GM12878 (cell line): ENCODE data around the gene TMEM170B. TPM values are rescaled to one million over a fixed set of nuclear protein-coding genes. Genes with fewer than 3 reads are reported as not detected.

ENCODE experiments used
- ATAC-seq: fragments of 200-7000 bp; cut with Tn5 transposase; 3 replicates; pipeline ENCODE4 v1.9.1; 2020; ENCODE audit warnings: mild to moderate bottlenecking, moderate library complexity
- BruUV-seq: library from RNA; stranded (reverse); fragments of 400-500 nt; replicated peaks from 2 replicates; lab custom pipeline; 2021; lab: Mats Ljungman, UMichigan
- CTCF ChIA-PET: fragments of 300-600 bp; sonication (Branson Sonifier 250); formaldehyde crosslinking; extraction: SDS; loops from one replicate; lab custom pipeline; 2021; ENCODE audit warnings: inconsistent platforms; lab: Yijun Ruan, JAX
- POLR2A ChIA-PET: fragments of 350-600 bp; formaldehyde crosslinking; extraction: SDS; loops from one replicate; lab custom pipeline; 2021; ENCODE audit warnings: inconsistent platforms; lab: Charles Lee
- RAD21 ChIA-PET: fragments of 300-600 bp; sonication (Branson Sonifier 250); formaldehyde crosslinking; loops from one replicate; lab custom pipeline; 2023; ENCODE audit warnings: antibody characterized with exemption; ENCODE audit not compliant: unreplicated experiment; lab: Charles Lee
- SMC1A ChIA-PET: fragments of 300-600 bp; sonication (Branson Sonifier 250); formaldehyde crosslinking; loops from one replicate; lab custom pipeline; 2023; ENCODE audit not compliant: unreplicated experiment, uncharacterized antibody; lab: Charles Lee
- DNase-seq: peaks from one replicate; pipeline ENCODE4 v3.0.0-alpha.2; 2011; ENCODE audit warnings: low read depth, low spot score
- FAIRE-seq: peaks from 3 replicates; lab custom pipeline; 2011; peaks lifted over from hg19 to GRCh38; lab: Jason Lieb, UNC
- H2AFZ ChIP-seq: 2 replicates; pipeline ENCODE4 v1.6.0; 2011; ENCODE audit warnings: low read depth, low read length, control low read depth; ENCODE audit not compliant: control insufficient read depth
- H3K27ac ChIP-seq: 2 replicates; pipeline ENCODE4 v1.5.1; 2011; ENCODE audit warnings: control low read depth; ENCODE audit not compliant: control insufficient read depth, insufficient read depth
- H3K27me3 ChIP-seq, 2 experiments: replicated peaks in 1 of 2; 2 replicates each; pipeline versions ENCODE4 v1.6.0 to v1.6.1; 2011; ENCODE audit warnings: low read length in 1 of 2; ENCODE audit not compliant: control insufficient read depth in 2 of 2, insufficient read depth in 2 of 2
- H3K36me3 ChIP-seq, 2 experiments: 2 replicates each; pipeline ENCODE4 v1.5.1; 2011; ENCODE audit warnings: low read length in 1 of 2; ENCODE audit not compliant: control insufficient read depth in 2 of 2, insufficient read depth in 2 of 2
- H3K4me1 ChIP-seq: 2 replicates; pipeline ENCODE4 v1.6.1; 2011; ENCODE audit warnings: mild to moderate bottlenecking, low read length, moderate library complexity, mixed read lengths; ENCODE audit not compliant: control insufficient read depth, insufficient read depth
- H3K4me2 ChIP-seq: 2 replicates; pipeline ENCODE4 v1.6.0; 2011; ENCODE audit warnings: control low read depth; ENCODE audit not compliant: control insufficient read depth, insufficient read depth
- H3K4me3 ChIP-seq: fragments of 200-600 bp; sonication (generic); 2 replicates; pipeline ENCODE4 v1.5.1; 2016
- H3K79me2 ChIP-seq: 2 replicates; pipeline ENCODE4 v1.6.0; 2011; ENCODE audit warnings: low read length; ENCODE audit not compliant: control insufficient read depth, insufficient read depth
- H3K9ac ChIP-seq: 2 replicates; pipeline ENCODE4 v1.8.0; 2011; ENCODE audit warnings: low read length, control low read depth, mixed read lengths; ENCODE audit not compliant: control insufficient read depth, insufficient read depth
- H3K9me3 ChIP-seq: replicated peaks from 3 replicates; pipeline ENCODE4 v1.5.1; 2011; ENCODE audit warnings: mild to moderate bottlenecking, low read length; ENCODE audit not compliant: control insufficient read depth, insufficient read depth
- H4K20me1 ChIP-seq: 2 replicates; pipeline ENCODE4 v1.6.0; 2011; ENCODE audit not compliant: control insufficient read depth, insufficient read depth
- ASH2L ChIP-seq: fragments of 300-600, 200-600 bp; sonication (generic); IDR thresholded peaks from 2 replicates; pipeline ENCODE4 v1.6.1; 2017; ENCODE audit warnings: low read depth, mild to moderate bottlenecking, borderline replicate concordance
- CBX5 ChIP-seq: sonication (generic); IDR thresholded peaks from 2 replicates; pipeline ENCODE4 v1.6.1; 2016; ENCODE audit warnings: low read depth, moderate library complexity, mild to moderate bottlenecking, inconsistent platforms
- CEBPB ChIP-seq, 2 experiments: fragments of 150-350 bp in 1 of 2; IDR thresholded peaks; 2 replicates each; pipeline ENCODE4 v1.6.1; 2012 to 2014; ENCODE audit warnings: low read depth in 2 of 2, low read length in 2 of 2, borderline replicate concordance in 1 of 2, inconsistent platforms in 1 of 2
- IRF5 ChIP-seq: fragments of 450-650 bp; IDR thresholded peaks from 2 replicates; pipeline ENCODE4 v1.6.1; 2017; ENCODE audit warnings: borderline replicate concordance
- LARP7 ChIP-seq: fragments of 450-650 bp; IDR thresholded peaks from 2 replicates; pipeline ENCODE4 v1.6.1; 2017; ENCODE audit warnings: mild to moderate bottlenecking
- MEF2B ChIP-seq: fragments of 450-650 bp; IDR thresholded peaks from 2 replicates; pipeline ENCODE4 v1.6.1; 2018; ENCODE audit warnings: mild to moderate bottlenecking, moderate library complexity; ENCODE audit not compliant: partially characterized antibody, poor library complexity, severe bottlenecking
- MTA2 ChIP-seq: fragments of 450-650 bp; IDR thresholded peaks from 2 replicates; pipeline ENCODE4 v1.6.1; 2016; ENCODE audit warnings: low read depth, mild to moderate bottlenecking, moderate library complexity
- MTA3 ChIP-seq: IDR thresholded peaks from 2 replicates; pipeline ENCODE4 v1.6.1; 2012; ENCODE audit warnings: low read length, inconsistent platforms, borderline replicate concordance
- NFIC ChIP-seq: IDR thresholded peaks from 2 replicates; pipeline ENCODE4 v1.6.1; 2012; ENCODE audit warnings: low read depth, mild to moderate bottlenecking, inconsistent platforms, low read length, moderate library complexity
- NKRF ChIP-seq: fragments of 450-650 bp; conservative IDR thresholded peaks from 2 replicates; pipeline ENCODE4 v1.6.1; 2017; ENCODE audit warnings: mild to moderate bottlenecking, moderate library complexity
- PAX5 ChIP-seq: IDR thresholded peaks from 2 replicates; pipeline ENCODE4 v1.6.1; 2011; ENCODE audit warnings: low read depth, low read length, borderline replicate concordance
- RAD51 ChIP-seq: fragments of 450-650 bp; IDR thresholded peaks from 2 replicates; pipeline ENCODE4 v1.6.1; 2016; ENCODE audit warnings: moderate library complexity, mild to moderate bottlenecking, inconsistent platforms
- RELB ChIP-seq: fragments of 450-650 bp; IDR thresholded peaks from 2 replicates; pipeline ENCODE4 v1.6.1; 2017; ENCODE audit warnings: low read depth, mild to moderate bottlenecking, moderate library complexity
- SKIL ChIP-seq: fragments of 450-650 bp; IDR thresholded peaks from 2 replicates; pipeline ENCODE4 v1.6.1; 2017; ENCODE audit warnings: mild to moderate bottlenecking, low read depth, inconsistent platforms; ENCODE audit not compliant: poor library complexity, severe bottlenecking
- SREBF1 ChIP-seq: IDR thresholded peaks from 2 replicates; pipeline ENCODE4 v1.6.1; 2012; ENCODE audit warnings: mild to moderate bottlenecking, low read length
- STAT3 ChIP-seq: IDR thresholded peaks from 2 replicates; pipeline ENCODE4 v1.6.1; 2011; ENCODE audit warnings: low read depth, low read length, improper control_type of control experiment
- TBL1XR1 ChIP-seq: IDR thresholded peaks from 2 replicates; pipeline ENCODE4 v1.6.1; 2012; ENCODE audit warnings: low read depth, low read length, improper control_type of control experiment
- WGBS: methylation state at CpG from one replicate; pipeline ENCODE4 v1.1.6; 2016; ENCODE audit warnings: low lambda C conversion rate; ENCODE audit not compliant: insufficient replicate concordance, insufficient coverage; ENCODE audit errors: missing lambda C conversion rate; 5-methylcytosine and 5-hydroxymethylcytosine counted together
- in situ Hi-C: fragments of 300-500 bp; cut with MboI; formaldehyde crosslinking; loops from 9 replicates; pipeline ENCODE4 v1.14.3; 2018; ENCODE audit warnings: mixed read lengths
- intact Hi-C: fragments of 100-400 bp; cut with micrococcal nuclease; formaldehyde crosslinking; loops from one replicate; pipeline ENCODE4 v1.14.2; 2022; ENCODE audit not compliant: unreplicated experiment
- polyA plus RNA-seq, 11 experiments: library from polyadenylated mRNA; depleted of rRNA in 4 of 11; unstranded in 6 of 11; stranded (reverse) in 5 of 11; fragments of >200 nt; fragmentation: Nextera tagmentation in 4 of 11; fragmentation: Illumina TruSeq in 1 of 11; extraction: Ambion mirVana in 4 of 11; extraction: Trizol in 1 of 11; gene quantifications; 1 replicate in 1 of 11; 2 replicates in 10 of 11; pipeline versions ENCODE4 v1.2.1 to v1.2.3, GENCODE V29; 2011 to 2016; ENCODE audit warnings: inconsistent platforms in 2 of 11, missing spikeins in 2 of 11, low read depth in 1 of 11
- total RNA-seq, 4 experiments: library from RNA; depleted of rRNA in 3 of 4; stranded (reverse); fragments of >200 nt in 3 of 4; fragmentation: Illumina TruSeq in 1 of 4; extraction: Trizol in 1 of 4; gene quantifications; 2 replicates each; pipeline versions ENCODE4 v1.2.1 to v1.2.3, GENCODE V29; 2013 to 2021

TMEM170B gene
- total and polyA plus RNA-seq, 10 of the 15 experiments (the other 5 are each of a cell fraction or from before 2014, with no cell fraction given) = 0.38 to 10.3 (median 4.2) TPM

GRCh38 chr6:11631539-11631938 lies 94.0 kb downstream of the TMEM170B start:
- ChIA-PET SMC1A (no interaction called here), RAD21 (interaction anchor here (1.0 kb wide), 1 partner anchor 23 kb away, joined by 3 read pairs; no protein-coding TSS in a partner anchor), CTCF (interaction anchor here (1.9 to 2.4 kb wide), 2 partner anchors 13 to 135 kb away, joined by 5 read pairs; no protein-coding TSS in a partner anchor), POLR2A (no interaction called here)
- Histone ChIP-seq H3K4me3 (no peak overlapping the region), H3K27me3 (no peaks in the 10 kb centered on the region), H3K79me2 (no peaks in the 10 kb centered on the region), H2AFZ (no peak overlapping the region; the same call in 1 of the 2 replicates), H4K20me1 (no peaks in the 10 kb centered on the region), H3K9ac (no peak overlapping the region), H3K27ac (no peak overlapping the region), H3K4me2 (no peak overlapping the region), H3K4me1 (no peaks in the 10 kb centered on the region; the same call in 1 of the 2 replicates), H3K36me3 (no peaks in the 10 kb centered on the region), H3K9me3 (no peaks in the 10 kb centered on the region)
- BruUV-seq = no TSS peak
- TF ChIP-seq TBL1XR1 (no peak), MEF2B (no peak), SKIL (no peak), ASH2L (no peak), NFIC (no peak), LARP7 (no peak), CEBPB (IDR thresholded peaks at IDR 0.05; ENCODE audit: borderline replicate concordance in 1 of 2, low read depth in 2 of 2, low read length in 2 of 2) (no peak), PAX5 (no peak), IRF5 (no peak), CBX5 (no peak), NKRF (no peak), MTA2 (no peak), STAT3 (no peak), RELB (no peak), RAD51 (no peak), SREBF1 (no peak), MTA3 (no peak)
- FAIRE-seq (no peak), DNase-seq (no peak), ATAC-seq (no peak)
- in situ Hi-C loops (no loop called here), intact Hi-C loops (no loop called here)
- 35% methylated on average over 5 of the region's 5 CpGs for WGBS
